IMR-90 (cell line): ENCODE measurements around the gene CTSL. TPM values are rescaled to one million over a fixed set of nuclear protein-coding genes. Genes with fewer than 3 reads are reported as not detected.

ENCODE experiments used
- ATAC-seq: fragments of 200-7000 bp; cut with Tn5 transposase; 2 replicates; pipeline ENCODE4 v1.9.1; 2020; ENCODE audit warnings: low read depth, mild to moderate bottlenecking, moderate library complexity
- BruUV-seq: library from RNA; stranded (reverse); fragments of 400-500 nt; replicated peaks from 2 replicates; lab custom pipeline; 2021; lab: Mats Ljungman, UMichigan
- CTCF ChIA-PET: fragments of 300-600 bp; formaldehyde crosslinking; extraction: SDS; loops from one replicate; lab custom pipeline; 2021; ENCODE audit warnings: antibody characterized with exemption; lab: Yijun Ruan, JAX
- POLR2A ChIA-PET: fragments of 300-600 bp; sonication (Branson Sonifier 250); formaldehyde crosslinking; loops from one replicate; lab custom pipeline; 2022; ENCODE audit warnings: antibody characterized with exemption; ENCODE audit not compliant: unreplicated experiment; lab: Charles Lee
- DNase-seq: peaks from one replicate; pipeline ENCODE4 v3.0.0; 2013
- H2AFZ ChIP-seq: replicated peaks from 2 replicates; pipeline ENCODE3; 2013; ENCODE audit warnings: low read length, mild to moderate bottlenecking; ENCODE audit not compliant: poor library complexity
- H2AK5ac ChIP-seq: 2 replicates; pipeline ENCODE4 v1.6.1; 2013; ENCODE audit warnings: low read depth, low read length, inconsistent platforms
- H2AK9ac ChIP-seq: replicated peaks from 2 replicates; pipeline ENCODE3; 2013; ENCODE audit warnings: mild to moderate bottlenecking, low read depth, low read length, moderate library complexity; ENCODE audit not compliant: poor library complexity
- H2BK120ac ChIP-seq: 2 replicates; pipeline ENCODE4 v1.6.1; 2013; ENCODE audit warnings: low read depth, low read length, inconsistent platforms
- H2BK15ac ChIP-seq: 3 replicates; pipeline ENCODE4 v1.6.1; 2013; ENCODE audit warnings: low read depth, low read length, inconsistent platforms
- H2BK20ac ChIP-seq: 2 replicates; pipeline ENCODE4 v1.6.1; 2013; ENCODE audit warnings: low read depth, mild to moderate bottlenecking, inconsistent platforms, low read length, moderate library complexity
- H2BK5ac ChIP-seq: 2 replicates; pipeline ENCODE4 v1.6.1; 2013; ENCODE audit warnings: mild to moderate bottlenecking, low read depth, low read length, inconsistent platforms; ENCODE audit not compliant: poor library complexity, severe bottlenecking
- H3K14ac ChIP-seq: replicated peaks from 2 replicates; pipeline ENCODE4 v1.6.1; 2013; ENCODE audit warnings: low read depth, low read length, inconsistent platforms
- H3K18ac ChIP-seq: 2 replicates; pipeline ENCODE4 v1.6.1; 2013; ENCODE audit warnings: low read depth, low read length, control low read depth
- H3K23ac ChIP-seq: 2 replicates; pipeline ENCODE4 v1.6.1; 2013; ENCODE audit warnings: low read depth, low read length, inconsistent platforms
- H3K27ac ChIP-seq: 2 replicates; pipeline ENCODE4 v1.5.1; 2013; ENCODE audit warnings: mild to moderate bottlenecking, control low read depth, low read length; ENCODE audit not compliant: insufficient read depth
- H3K27me3 ChIP-seq: 2 replicates; pipeline ENCODE4 v1.6.1; 2013; ENCODE audit warnings: low read length; ENCODE audit not compliant: control insufficient read depth, insufficient read depth
- H3K36me3 ChIP-seq: 2 replicates; pipeline ENCODE4 v1.6.1; 2013; ENCODE audit warnings: low read length, mixed read lengths; ENCODE audit not compliant: control insufficient read depth, insufficient read depth
- H3K4ac ChIP-seq: 2 replicates; pipeline ENCODE4 v1.6.1; 2013; ENCODE audit warnings: low read depth, low read length, inconsistent platforms
- H3K4me1 ChIP-seq: 2 replicates; pipeline ENCODE4 v1.6.1; 2013; ENCODE audit warnings: low read length, mixed read lengths; ENCODE audit not compliant: control insufficient read depth, insufficient read depth
- H3K4me2 ChIP-seq: 2 replicates; pipeline ENCODE4 v1.6.1; 2013; ENCODE audit warnings: low read depth, mild to moderate bottlenecking, control low read depth, low read length, moderate library complexity
- H3K4me3 ChIP-seq: 2 replicates; pipeline ENCODE4 v1.5.1; 2013; ENCODE audit warnings: low read depth, mild to moderate bottlenecking, control low read depth, low read length, moderate library complexity; ENCODE audit not compliant: insufficient read depth
- H3K56ac ChIP-seq: 2 replicates; pipeline ENCODE4 v1.6.1; 2013; ENCODE audit warnings: low read length, inconsistent platforms; ENCODE audit not compliant: insufficient read depth; ENCODE audit errors: extremely low read depth
- H3K79me1 ChIP-seq, 2 experiments: 2 replicates each; pipeline ENCODE4 v1.6.1; 2013; ENCODE audit warnings: low read length in 2 of 2, inconsistent platforms in 1 of 2, low read depth in 1 of 2
- H3K9ac ChIP-seq: 2 replicates; pipeline ENCODE4 v1.6.1; 2013; ENCODE audit warnings: low read depth, low read length, control low read depth
- H3K9me1 ChIP-seq: 2 replicates; pipeline ENCODE4 v1.6.1; 2013; ENCODE audit warnings: low read length, inconsistent platforms; ENCODE audit not compliant: insufficient read depth
- H3K9me3 ChIP-seq: 2 replicates; pipeline ENCODE4 v1.6.1; 2013; ENCODE audit warnings: low read length; ENCODE audit not compliant: control insufficient read depth, insufficient read depth
- H4K20me1 ChIP-seq: 2 replicates; pipeline ENCODE4 v1.6.1; 2013; ENCODE audit warnings: low read length, inconsistent platforms; ENCODE audit not compliant: insufficient read depth
- H4K5ac ChIP-seq: 2 replicates; pipeline ENCODE4 v1.6.1; 2013; ENCODE audit warnings: mild to moderate bottlenecking, low read depth, low read length, control low read depth
- H4K8ac ChIP-seq, 2 experiments: 2 replicates each; pipeline ENCODE4 v1.6.1; 2013; ENCODE audit warnings: low read depth in 2 of 2, low read length in 2 of 2, control low read depth in 1 of 2, inconsistent platforms in 1 of 2
- H4K91ac ChIP-seq: 2 replicates; pipeline ENCODE4 v1.6.1; 2013; ENCODE audit warnings: low read depth, low read length, inconsistent platforms; ENCODE audit not compliant: insufficient read depth
- BHLHE40 ChIP-seq: fragments of 150-350 bp; IDR thresholded peaks from 2 replicates; pipeline ENCODE4 v1.6.1; 2016; ENCODE audit warnings: mild to moderate bottlenecking, low read depth, low read length
- CTCF ChIP-seq: conservative IDR thresholded peaks from 2 replicates; pipeline ENCODE4 v1.5.1; 2012; ENCODE audit warnings: mild to moderate bottlenecking, low read depth, low read length, improper control_type of control experiment
- MAFK ChIP-seq: IDR thresholded peaks from 2 replicates; pipeline ENCODE4 v1.6.1; 2012; ENCODE audit warnings: low read depth, low read length, improper control_type of control experiment
- MAZ ChIP-seq: IDR thresholded peaks from 2 replicates; pipeline ENCODE4 v1.6.1; 2012; ENCODE audit warnings: low read depth, mild to moderate bottlenecking, low read length, improper control_type of control experiment, moderate library complexity, borderline replicate concordance
- RAD21 ChIP-seq: IDR thresholded peaks from 2 replicates; pipeline ENCODE4 v1.6.1; 2012; ENCODE audit warnings: low read length, improper control_type of control experiment
- SMC3 ChIP-seq: fragments of 150-350 bp; IDR thresholded peaks from 2 replicates; pipeline ENCODE4 v1.6.1; 2016; ENCODE audit warnings: low read depth, mild to moderate bottlenecking, antibody characterized with exemption, low read length, moderate library complexity
- whole genome bisulfite sequencing, 2 experiments: methylation state at CpG; one replicate each; pipeline versions ENCODE4 v1.1.5 to v1.1.7; 2013; ENCODE audit warnings: missing lambda C conversion rate in 2 of 2; ENCODE audit not compliant: insufficient read length in 1 of 2; ENCODE audit errors: extremely low coverage in 2 of 2; 5-methylcytosine and 5-hydroxymethylcytosine counted together
- dilution Hi-C: fragments of 300-500 bp; cut with HindIII; formaldehyde crosslinking; loops from one replicate; pipeline ENCODE4 v1.14.3; 2018; ENCODE audit warnings: low sequenced_read_pairs; ENCODE audit not compliant: unreplicated experiment
- in situ Hi-C: fragments of 300-500 bp; cut with MboI; formaldehyde crosslinking; loops from 3 replicates; pipeline ENCODE4 v1.14.3; 2019; ENCODE audit warnings: low sequenced_read_pairs, inconsistent platforms, mixed read lengths
- intact Hi-C: fragments of 100-400 bp; cut with micrococcal nuclease; formaldehyde crosslinking; loops from 2 replicates; pipeline ENCODE4 v1.10.0; 2022
- polyA plus RNA-seq, 3 experiments: library from polyadenylated mRNA; depleted of rRNA; stranded (reverse); fragments of >200 nt; gene quantifications; 2 replicates each; pipeline ENCODE4 v1.2.3, GENCODE V29; 2012; ENCODE audit warnings: low replicate concordance in 1 of 3
- total RNA-seq: library from RNA; depleted of rRNA; stranded (reverse); fragments of >200 nt; gene quantifications from 2 replicates; pipeline ENCODE4 v1.2.3, GENCODE V29; 2012

Gene CTSL
- total and polyA plus RNA-seq, 2 of the 4 experiments (the other 2 are of a cell fraction) = 57.0 to 112 TPM

GRCh38 chr9:87678650-87679355, 47.1 kb upstream of the CTSL start:
- Histone ChIP-seq H3K4ac (no peak overlapping the region), H3K18ac (no peak overlapping the region), H3K9ac (no peak overlapping the region), H2AK9ac (no peak overlapping the region), H3K23ac (no peak overlapping the region), H4K5ac (no peak overlapping the region), H2AK5ac (no peak overlapping the region), H2BK20ac (no peak overlapping the region), H3K14ac (no peak overlapping the region), H3K36me3 (no peaks in the 10 kb centered on the region), H4K91ac (no peak overlapping the region), H3K4me3 (no peak overlapping the region), H2BK120ac (no peak overlapping the region), H3K27ac (no peak overlapping the region), H4K20me1 (no peaks in the 10 kb centered on the region; the same call in 1 of the 2 replicates), H3K4me2 (no peak overlapping the region), H3K56ac (no peak overlapping the region), H3K9me3 (no peaks in the 10 kb centered on the region), H3K79me1 (no peaks in the 10 kb centered on the region), H2BK5ac (no peak overlapping the region), H2BK15ac (no peak overlapping the region), H2AFZ (no peak overlapping the region), H3K9me1 (no peaks in the 10 kb centered on the region), H3K27me3 (peaks cover 2% of the 10 kb centered on the region; the same call in 1 of the 2 replicates), H4K8ac (no peak overlapping the region), H3K4me1 (no peaks in the 10 kb centered on the region)
- DNase-seq (peak; percentile 74), ATAC-seq (peak; percentile 88)
- no CpG with 5 or more reads among the region's 9 CpGs for WGBS, 2 experiments
- in situ Hi-C loops = loop anchor here (5.0 to 25.0 kb wide), 3 partner anchors 133 to 1333 kb away; no protein-coding TSS in a partner anchor
- peak; percentile 89 for TF ChIP-seq SMC3
- TF ChIP-seq RAD21 = peak; percentile 89
- no peak for TF ChIP-seq MAZ
- no peak for TF ChIP-seq BHLHE40
- TF ChIP-seq CTCF = peak; percentile 91
- TF ChIP-seq MAFK = peak; percentile 43; the same call in 1 of the 2 replicates
- ChIA-PET CTCF (interaction anchor here (0.6 to 0.8 kb wide), 2 partner anchors 361 to 748 kb away, joined by 3 read pairs; no protein-coding TSS in a partner anchor), POLR2A (no interaction called here)
- dilution Hi-C loops = no loop called here
- no TSS peak for BruUV-seq
- intact Hi-C loops = loop anchor here (1.0 kb wide), 2 partner anchors 134 to 362 kb away; no protein-coding TSS in a partner anchor
